SK-N-MC (cell line): Measurements from ENCODE around the gene ANKRD33B.

ENCODE experiments used
- EZH2 ChIP-seq: fragments of 200-600 bp; sonication (generic); IDR thresholded peaks from one replicate; pipeline ENCODE4 v1.6.1; 2017; ENCODE audit warnings: antibody characterized with exemption
- FOXP2 ChIP-seq: optimal IDR thresholded peaks from 2 replicates; pipeline ENCODE3; 2011; ENCODE audit warnings: mild to moderate bottlenecking, moderate library complexity; ENCODE audit not compliant: insufficient read depth; ENCODE audit errors: extremely low read length, control extremely low read depth
- POLR2AphosphoS5 ChIP-seq: IDR thresholded peaks from 2 replicates; pipeline ENCODE4 v1.6.1; 2012; ENCODE audit warnings: mild to moderate bottlenecking, low read depth, low read length, borderline replicate concordance

GRCh38 chr5:10634050-10634449, 70.2 kb downstream of the ANKRD33B start:
- TF ChIP-seq EZH2: no peak
- no peak for TF ChIP-seq FOXP2
- no peak for TF ChIP-seq POLR2AphosphoS5
